ENCODE measurements around the gene PRRT3. TPM values are rescaled to one million over a fixed set of nuclear protein-coding genes. Genes with fewer than 3 reads are reported as not detected.

The PRRT3 gene
- total and polyA plus RNA-seq, 2 experiments from 2014 or later = 4.3 to 6.9 TPM

DNA sequence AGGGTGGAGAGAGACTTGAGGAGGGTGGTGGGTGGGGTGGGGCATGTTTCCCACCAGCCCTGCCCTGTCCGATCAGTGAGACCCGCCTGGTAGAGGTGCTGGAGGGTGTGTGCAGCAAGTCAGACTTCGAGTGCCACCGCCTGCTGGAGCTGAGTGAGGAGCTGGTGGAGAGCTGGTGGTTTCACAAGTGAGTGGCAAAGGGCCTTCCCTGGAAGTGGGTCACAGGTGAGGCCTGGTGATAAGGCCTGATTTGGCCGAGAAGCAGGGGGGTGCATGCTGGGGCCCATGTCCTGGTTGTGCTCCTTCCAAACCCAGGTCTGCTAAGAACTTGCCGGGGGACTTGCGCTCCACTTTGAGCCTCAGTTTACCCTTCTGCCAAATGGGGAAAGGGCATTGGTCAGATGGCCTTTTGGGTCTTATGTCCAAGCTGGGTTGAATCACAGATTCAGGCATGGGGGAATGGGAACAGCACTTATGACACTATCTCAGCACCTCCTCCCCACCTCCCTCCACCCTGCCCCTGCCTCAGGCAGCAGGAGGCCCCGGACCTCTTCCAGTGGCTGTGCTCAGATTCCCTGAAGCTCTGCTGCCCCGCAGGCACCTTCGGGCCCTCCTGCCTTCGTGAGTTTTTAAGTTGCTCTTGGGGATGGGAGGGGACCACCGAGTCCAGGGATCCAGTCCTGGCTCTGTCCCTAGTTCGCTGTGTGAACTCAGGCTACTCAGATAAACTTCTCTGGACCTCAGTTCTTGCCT, 14.5 kb downstream of the PRRT3 start:
- Mint-ChIP-seq H3K27ac (no peak overlapping the region), H3K36me3 (ENCODE audit: low read depth) (peaks cover 18% of the 10 kb centered on the region), H3K27me3 (ENCODE audit: insufficient read depth, low read depth, poor library complexity) (peaks cover 7% of the 10 kb centered on the region), H3K4me3 (no peak overlapping the region), H3K4me1 (peaks cover 8% of the 10 kb centered on the region), H3K9me3 (no peaks in the 10 kb centered on the region)
- no peaks in the 10 kb centered on the region for H3F3A ChIP-seq (replicated peaks; ENCODE audit: low read depth)
- no peaks in the 10 kb centered on the region for H3K9me2 ChIP-seq (ENCODE audit: insufficient read depth)
- H3K27ac ChIP-seq (ENCODE audit: low read depth) = no peak overlapping the region
- peaks cover 5% of the 10 kb centered on the region; the same call in 1 of the 2 replicates for H3K4me1 ChIP-seq (ENCODE audit: insufficient read depth)
- H3K27me3 ChIP-seq (ENCODE audit: insufficient read depth) = no peaks in the 10 kb centered on the region
- H3K36me3 ChIP-seq (ENCODE audit: insufficient read depth) = peaks cover 6% of the 10 kb centered on the region; the same call in 1 of the 2 replicates
- H3K4me2 ChIP-seq = no peak overlapping the region
- no peaks in the 10 kb centered on the region; the same call in 1 of the 2 replicates for H3K79me2 ChIP-seq (replicated peaks; ENCODE audit: insufficient read depth)
- no peak for DNase-seq (ENCODE audit: low spot score)
- TF ChIP-seq, protein P1, sequence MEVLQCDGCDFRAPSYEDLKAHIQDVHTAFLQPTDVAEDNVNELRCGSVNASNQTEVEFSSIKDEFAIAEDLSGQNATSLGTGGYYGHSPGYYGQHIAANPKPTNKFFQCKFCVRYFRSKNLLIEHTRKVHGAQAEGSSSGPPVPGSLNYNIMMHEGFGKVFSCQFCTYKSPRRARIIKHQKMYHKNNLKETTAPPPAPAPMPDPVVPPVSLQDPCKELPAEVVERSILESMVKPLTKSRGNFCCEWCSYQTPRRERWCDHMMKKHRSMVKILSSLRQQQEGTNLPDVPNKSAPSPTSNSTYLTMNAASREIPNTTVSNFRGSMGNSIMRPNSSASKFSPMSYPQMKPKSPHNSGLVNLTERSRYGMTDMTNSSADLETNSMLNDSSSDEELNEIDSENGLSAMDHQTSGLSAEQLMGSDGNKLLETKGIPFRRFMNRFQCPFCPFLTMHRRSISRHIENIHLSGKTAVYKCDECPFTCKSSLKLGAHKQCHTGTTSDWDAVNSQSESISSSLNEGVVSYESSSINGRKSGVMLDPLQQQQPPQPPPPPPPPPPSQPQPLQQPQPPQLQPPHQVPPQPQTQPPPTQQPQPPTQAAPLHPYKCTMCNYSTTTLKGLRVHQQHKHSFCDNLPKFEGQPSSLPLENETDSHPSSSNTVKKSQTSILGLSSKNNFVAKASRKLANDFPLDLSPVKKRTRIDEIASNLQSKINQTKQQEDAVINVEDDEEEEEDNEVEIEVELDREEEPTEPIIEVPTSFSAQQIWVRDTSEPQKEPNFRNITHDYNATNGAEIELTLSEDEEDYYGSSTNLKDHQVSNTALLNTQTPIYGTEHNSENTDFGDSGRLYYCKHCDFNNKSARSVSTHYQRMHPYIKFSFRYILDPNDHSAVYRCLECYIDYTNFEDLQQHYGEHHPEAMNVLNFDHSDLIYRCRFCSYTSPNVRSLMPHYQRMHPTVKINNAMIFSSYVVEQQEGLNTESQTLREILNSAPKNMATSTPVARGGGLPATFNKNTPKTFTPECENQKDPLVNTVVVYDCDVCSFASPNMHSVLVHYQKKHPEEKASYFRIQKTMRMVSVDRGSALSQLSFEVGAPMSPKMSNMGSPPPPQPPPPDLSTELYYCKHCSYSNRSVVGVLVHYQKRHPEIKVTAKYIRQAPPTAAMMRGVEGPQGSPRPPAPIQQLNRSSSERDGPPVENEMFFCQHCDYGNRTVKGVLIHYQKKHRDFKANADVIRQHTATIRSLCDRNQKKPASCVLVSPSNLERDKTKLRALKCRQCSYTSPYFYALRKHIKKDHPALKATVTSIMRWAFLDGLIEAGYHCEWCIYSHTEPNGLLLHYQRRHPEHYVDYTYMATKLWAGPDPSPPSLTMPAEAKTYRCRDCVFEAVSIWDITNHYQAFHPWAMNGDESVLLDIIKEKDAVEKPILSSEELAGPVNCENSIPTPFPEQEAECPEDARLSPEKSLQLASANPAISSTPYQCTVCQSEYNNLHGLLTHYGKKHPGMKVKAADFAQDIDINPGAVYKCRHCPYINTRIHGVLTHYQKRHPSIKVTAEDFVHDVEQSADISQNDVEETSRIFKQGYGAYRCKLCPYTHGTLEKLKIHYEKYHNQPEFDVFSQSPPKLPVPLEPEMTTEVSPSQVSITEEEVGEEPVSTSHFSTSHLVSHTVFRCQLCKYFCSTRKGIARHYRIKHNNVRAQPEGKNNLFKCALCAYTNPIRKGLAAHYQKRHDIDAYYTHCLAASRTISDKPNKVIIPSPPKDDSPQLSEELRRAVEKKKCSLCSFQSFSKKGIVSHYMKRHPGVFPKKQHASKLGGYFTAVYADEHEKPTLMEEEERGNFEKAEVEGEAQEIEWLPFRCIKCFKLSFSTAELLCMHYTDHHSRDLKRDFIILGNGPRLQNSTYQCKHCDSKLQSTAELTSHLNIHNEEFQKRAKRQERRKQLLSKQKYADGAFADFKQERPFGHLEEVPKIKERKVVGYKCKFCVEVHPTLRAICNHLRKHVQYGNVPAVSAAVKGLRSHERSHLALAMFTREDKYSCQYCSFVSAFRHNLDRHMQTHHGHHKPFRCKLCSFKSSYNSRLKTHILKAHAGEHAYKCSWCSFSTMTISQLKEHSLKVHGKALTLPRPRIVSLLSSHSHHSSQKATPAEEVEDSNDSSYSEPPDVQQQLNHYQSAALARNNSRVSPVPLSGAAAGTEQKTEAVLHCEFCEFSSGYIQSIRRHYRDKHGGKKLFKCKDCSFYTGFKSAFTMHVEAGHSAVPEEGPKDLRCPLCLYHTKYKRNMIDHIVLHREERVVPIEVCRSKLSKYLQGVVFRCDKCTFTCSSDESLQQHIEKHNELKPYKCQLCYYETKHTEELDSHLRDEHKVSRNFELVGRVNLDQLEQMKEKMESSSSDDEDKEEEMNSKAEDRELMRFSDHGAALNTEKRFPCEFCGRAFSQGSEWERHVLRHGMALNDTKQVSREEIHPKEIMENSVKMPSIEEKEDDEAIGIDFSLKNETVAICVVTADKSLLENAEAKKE (CRISPR knock-in tag; IDR thresholded peaks at IDR 0.05) = no peak
- TF ChIP-seq, protein P2, sequence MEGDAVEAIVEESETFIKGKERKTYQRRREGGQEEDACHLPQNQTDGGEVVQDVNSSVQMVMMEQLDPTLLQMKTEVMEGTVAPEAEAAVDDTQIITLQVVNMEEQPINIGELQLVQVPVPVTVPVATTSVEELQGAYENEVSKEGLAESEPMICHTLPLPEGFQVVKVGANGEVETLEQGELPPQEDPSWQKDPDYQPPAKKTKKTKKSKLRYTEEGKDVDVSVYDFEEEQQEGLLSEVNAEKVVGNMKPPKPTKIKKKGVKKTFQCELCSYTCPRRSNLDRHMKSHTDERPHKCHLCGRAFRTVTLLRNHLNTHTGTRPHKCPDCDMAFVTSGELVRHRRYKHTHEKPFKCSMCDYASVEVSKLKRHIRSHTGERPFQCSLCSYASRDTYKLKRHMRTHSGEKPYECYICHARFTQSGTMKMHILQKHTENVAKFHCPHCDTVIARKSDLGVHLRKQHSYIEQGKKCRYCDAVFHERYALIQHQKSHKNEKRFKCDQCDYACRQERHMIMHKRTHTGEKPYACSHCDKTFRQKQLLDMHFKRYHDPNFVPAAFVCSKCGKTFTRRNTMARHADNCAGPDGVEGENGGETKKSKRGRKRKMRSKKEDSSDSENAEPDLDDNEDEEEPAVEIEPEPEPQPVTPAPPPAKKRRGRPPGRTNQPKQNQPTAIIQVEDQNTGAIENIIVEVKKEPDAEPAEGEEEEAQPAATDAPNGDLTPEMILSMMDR (conservative IDR thresholded peaks at IDR 0.05; ENCODE audit: low read depth in 2 of 2) = no peak
- no peaks in the 10 kb centered on the region for H4K20me1 ChIP-seq (replicated peaks; ENCODE audit: insufficient read depth)
- no peak overlapping the region for H2AFZ ChIP-seq
- H3K4me3 ChIP-seq = no peak overlapping the region
- no peak for ATAC-seq
